Stimulated activated naive CD8-positive, alpha-beta T cell treated with anti-CD3 and anti-CD28 coated beads, Interleukin-15, amount 100 ng/mL, for 72 hours (primary cell): Measurements from ENCODE around the gene ING2.
"Not testable (repeated sequence)": the region's sequence is repeated elsewhere in the genome, so short reads cannot be mapped to it uniquely, and the experiment has no call there.

Source experiments
- ATAC-seq: fragments of 150-1000 bp; cut with Tn5 transposase; 2 replicates; pipeline ENCODE4 v1.10.0; 2021; ENCODE audit warnings: mild to moderate bottlenecking, moderate library complexity
- DNase-seq, 2 donors: peaks; one replicate each; pipeline ENCODE4 v3.0.0; 2021 to 2022
- H3K27ac Mint-ChIP-seq, 2 donors: one replicate each; pipeline ENCODE4 v1.8.0; 2022; ENCODE audit warnings: mild to moderate bottlenecking in 2 of 2, mixed read lengths in 2 of 2, moderate library complexity in 2 of 2
- H3K27me3 Mint-ChIP-seq: one replicate; pipeline ENCODE4 v1.8.0; 2022; ENCODE audit warnings: mixed read lengths
- H3K4me1 Mint-ChIP-seq: one replicate; pipeline ENCODE4 v1.8.0; 2022; ENCODE audit warnings: mild to moderate bottlenecking, mixed read lengths
- H3K4me3 Mint-ChIP-seq, 2 donors: one replicate each; pipeline ENCODE4 v1.8.0; 2022; ENCODE audit warnings: mild to moderate bottlenecking in 2 of 2, mixed read lengths in 2 of 2, moderate library complexity in 1 of 2
- H3K9me3 Mint-ChIP-seq, 2 donors: one replicate each; pipeline ENCODE4 v1.8.0; 2022; ENCODE audit warnings: mixed read lengths in 2 of 2

ING2 gene

GRCh38 chr4:183504930-183505610, at the start of gene ING2:
Gene ING2 (plus strand): TSS chr4:183505058. CDS start chr4:183505196, 138 bp downstream.
- ATAC-seq (peak; percentile 63), DNase-seq (no peak)
- peaks cover 17% of the 10 kb centered on the region for H3K4me1 Mint-ChIP-seq
- H3K27ac Mint-ChIP-seq = peak within 1 kb of the TSS; percentile 96
- no peaks in the 10 kb centered on the region for H3K27me3 Mint-ChIP-seq
- H3K9me3 Mint-ChIP-seq = no peaks in the 10 kb centered on the region
- H3K4me3 Mint-ChIP-seq = peak within 1 kb of the TSS; percentile 94 to 96

- H3K27ac Mint-ChIP-seq = peak overlapping the region; percentile 47 to 74
- ATAC-seq = no peak
- H3K27me3 Mint-ChIP-seq = no peaks in the 10 kb centered on the region
- H3K4me3 Mint-ChIP-seq = peak overlapping the region; percentile 50 to 60
- peaks cover 0 to 4% of the 10 kb centered on the region in 2 donors for H3K9me3 Mint-ChIP-seq
- H3K4me1 Mint-ChIP-seq = peaks cover 14% of the 10 kb centered on the region
- no peak for DNase-seq
Measured at GRCh38 chr4:183455431-183456195, 49.2 kb upstream of the ING2 start.

- Mint-ChIP-seq H3K27me3 (no peaks in the 10 kb centered on the region), H3K4me1 (peaks cover 14% of the 10 kb centered on the region), H3K4me3 (no peak overlapping the region), H3K9me3 (peaks cover 0 to 4% of the 10 kb centered on the region in 2 donors), H3K27ac (no peak overlapping the region)
- ATAC-seq (no peak), DNase-seq (no peak)
Measured at GRCh38 chr4:183458005-183458404, 46.9 kb upstream of the ING2 start.

GRCh38 chr4:183463903-183464619, 40.8 kb upstream of the ING2 start:
- H3K27ac Mint-ChIP-seq, ATAC-seq: not testable (repeated sequence)

GRCh38 chr4:183465879-183466278, 39.0 kb upstream of the ING2 start:
- H3K4me3 Mint-ChIP-seq, H3K27ac Mint-ChIP-seq, ATAC-seq, H3K9me3 Mint-ChIP-seq, H3K4me1 Mint-ChIP-seq, DNase-seq, H3K27me3 Mint-ChIP-seq: not testable (repeated sequence)

More at GRCh38 chr4:183463903-183464619, 40.8 kb upstream of the ING2 start:
- not testable (repeated sequence) for H3K9me3 Mint-ChIP-seq, DNase-seq, H3K27me3 Mint-ChIP-seq, H3K4me3 Mint-ChIP-seq, H3K4me1 Mint-ChIP-seq

- no peaks in the 10 kb centered on the region for H3K27me3 Mint-ChIP-seq
- no peak overlapping the region for H3K4me3 Mint-ChIP-seq
- H3K27ac Mint-ChIP-seq = no peak overlapping the region
- no peaks in the 10 kb centered on the region for H3K4me1 Mint-ChIP-seq
- DNase-seq = no peak
- no peak for ATAC-seq
- H3K9me3 Mint-ChIP-seq = no peaks in the 10 kb centered on the region
Measured at GRCh38 chr4:183467246-183467645, 37.6 kb upstream of the ING2 start.

- Mint-ChIP-seq H3K9me3 (no peaks in the 10 kb centered on the region), H3K4me3 (no peak overlapping the region), H3K4me1 (no peaks in the 10 kb centered on the region), H3K27me3 (no peaks in the 10 kb centered on the region), H3K27ac (no peak overlapping the region)
- ATAC-seq = no peak
- DNase-seq = no peak
Measured at GRCh38 chr4:183468210-183469095, 36.4 kb upstream of the ING2 start.

GRCh38 chr4:183469285-183469684, 35.6 kb upstream of the ING2 start:
- DNase-seq (no peak), ATAC-seq (no peak)
- Mint-ChIP-seq H3K9me3 (no peaks in the 10 kb centered on the region), H3K27ac (no peak overlapping the region), H3K4me3 (no peak overlapping the region), H3K27me3 (no peaks in the 10 kb centered on the region), H3K4me1 (no peaks in the 10 kb centered on the region)

GRCh38 chr4:183469936-183470335, 34.9 kb upstream of the ING2 start:
- Mint-ChIP-seq H3K4me1 (no peaks in the 10 kb centered on the region), H3K27me3 (no peaks in the 10 kb centered on the region), H3K4me3 (no peak overlapping the region), H3K9me3 (no peaks in the 10 kb centered on the region), H3K27ac (no peak overlapping the region)
- ATAC-seq (no peak), DNase-seq (no peak)

- no peak for DNase-seq
- Mint-ChIP-seq H3K9me3 (no peaks in the 10 kb centered on the region), H3K4me1 (no peaks in the 10 kb centered on the region), H3K27me3 (no peaks in the 10 kb centered on the region), H3K4me3 (no peak overlapping the region), H3K27ac (no peak overlapping the region)
- no peak for ATAC-seq
Measured at GRCh38 chr4:183470821-183471220, 34.0 kb upstream of the ING2 start.

- no peak overlapping the region for H3K27ac Mint-ChIP-seq
- H3K9me3 Mint-ChIP-seq = no peaks in the 10 kb centered on the region
- ATAC-seq (peak; percentile 76), DNase-seq (peak; percentile 65 to 66)
- no peaks in the 10 kb centered on the region for H3K4me1 Mint-ChIP-seq
- no peak overlapping the region for H3K4me3 Mint-ChIP-seq
- no peaks in the 10 kb centered on the region for H3K27me3 Mint-ChIP-seq
Measured at GRCh38 chr4:183471946-183472708, 32.7 kb upstream of the ING2 start.

- no peak overlapping the region for H3K4me3 Mint-ChIP-seq
- H3K27ac Mint-ChIP-seq = no peak overlapping the region
- DNase-seq (no peak), ATAC-seq (no peak)
- no peaks in the 10 kb centered on the region for H3K4me1 Mint-ChIP-seq
- no peaks in the 10 kb centered on the region for H3K9me3 Mint-ChIP-seq
- peaks cover 9% of the 10 kb centered on the region for H3K27me3 Mint-ChIP-seq
Measured at GRCh38 chr4:183478123-183478522, 26.7 kb upstream of the ING2 start.

- H3K9me3 Mint-ChIP-seq = no peaks in the 10 kb centered on the region
- no peak for ATAC-seq
Measured at GRCh38 chr4:183478926-183479325, 25.9 kb upstream of the ING2 start.

GRCh38 chr4:183482515-183483095, 22.3 kb upstream of the ING2 start:
- H3K27me3 Mint-ChIP-seq, DNase-seq, H3K4me1 Mint-ChIP-seq, H3K4me3 Mint-ChIP-seq, ATAC-seq, H3K9me3 Mint-ChIP-seq: not testable (repeated sequence)
- H3K27ac Mint-ChIP-seq = peak overlapping the region in 1 of 2 donors; percentile 74

More at GRCh38 chr4:183478926-183479325, 25.9 kb upstream of the ING2 start:
- Mint-ChIP-seq H3K27me3 (peaks cover 9% of the 10 kb centered on the region), H3K4me1 (no peaks in the 10 kb centered on the region), H3K4me3 (no peak overlapping the region), H3K27ac (no peak overlapping the region)
- no peak for DNase-seq
